Measurements from ENCODE around the gene TYRO3.
A peak's percentile ranks its signal among the peaks of the same experiment; 100 is the strongest.

Gene TYRO3

GRCh38 chr15:41558400-41559238, at the start of gene TYRO3:
Gene TYRO3 (plus strand): TSS chr15:41559212. CDS start chr15:41559258, 46 bp downstream.
- DNase-seq (ENCODE audit: low read depth), result peak; percentile 73

DNA sequence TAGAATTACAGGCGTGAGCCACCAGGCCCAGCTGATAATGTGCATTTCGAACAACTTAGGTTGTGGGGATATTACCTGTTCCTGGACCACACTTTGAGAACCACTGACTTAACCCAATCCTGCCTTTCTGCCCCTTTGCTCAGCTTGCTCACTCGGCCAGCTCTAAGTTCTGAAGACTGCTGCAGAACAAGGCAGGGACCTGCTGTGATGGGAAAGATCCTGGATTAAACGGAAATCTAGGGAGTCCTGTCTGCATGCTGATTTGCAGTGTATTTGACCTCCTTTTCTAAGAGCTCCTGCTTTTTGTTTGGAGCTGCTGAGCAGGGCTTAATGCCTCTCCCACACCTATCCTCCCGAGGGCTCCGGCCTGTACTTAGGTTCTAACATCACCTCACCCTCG, 48.3 kb upstream of the TYRO3 start:
- no peak for DNase-seq (ENCODE audit: low read depth)

DNA sequence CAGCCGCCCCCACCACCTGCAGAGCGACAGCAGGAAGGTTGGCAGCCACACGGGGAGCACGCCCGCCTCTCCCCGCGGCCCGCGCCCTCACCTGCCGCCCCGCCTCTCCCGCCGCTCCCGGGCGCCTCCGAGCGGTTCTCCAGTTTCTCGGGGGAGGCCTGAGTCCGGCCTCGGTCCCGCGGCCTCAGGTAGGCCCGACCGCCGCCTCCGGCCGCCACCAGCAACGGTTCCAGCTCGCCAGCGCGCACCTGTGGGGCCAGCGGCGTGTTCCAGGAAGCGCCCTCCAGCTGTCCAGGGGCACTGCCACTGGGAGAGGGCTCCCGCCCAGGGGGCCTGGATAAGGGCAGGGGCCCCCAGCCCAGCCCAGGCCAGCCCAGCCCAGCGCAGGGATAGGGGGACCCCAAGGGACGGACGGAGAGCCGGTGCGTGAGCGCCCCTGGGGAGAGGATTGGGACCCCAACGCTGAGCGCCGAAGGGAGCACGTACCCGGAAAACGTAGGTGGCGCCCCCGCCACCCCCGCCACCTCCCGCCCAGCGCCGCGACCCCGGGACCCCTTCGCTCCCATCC, 47.6 kb upstream of the TYRO3 start:
- DNase-seq (ENCODE audit: low read depth), result no peak

DNA sequence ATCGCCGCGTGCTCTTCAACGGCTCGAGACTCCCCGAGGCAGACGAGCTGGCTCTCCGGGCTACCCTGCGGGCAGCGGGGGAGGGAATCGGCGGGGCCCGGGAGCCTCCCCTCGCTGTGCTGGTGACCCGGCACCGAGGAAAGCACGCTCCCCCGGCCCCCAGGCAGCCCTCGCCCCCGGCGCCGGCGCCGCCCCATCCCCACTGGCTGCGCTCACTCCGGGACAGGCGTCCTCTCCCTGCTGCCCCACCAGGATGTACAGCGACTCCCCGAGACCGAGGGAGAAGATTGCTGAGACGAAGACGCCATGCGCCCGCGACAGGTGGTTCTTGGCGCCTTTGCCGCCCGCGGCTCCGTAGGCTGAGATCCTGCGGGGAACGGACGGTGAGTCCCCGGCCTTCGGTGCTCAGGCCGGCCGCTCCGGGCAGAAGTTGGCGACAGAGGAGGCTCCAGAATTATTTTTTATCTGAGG, 47.1 kb upstream of the TYRO3 start:
- DNase-seq (ENCODE audit: low read depth), result no peak

GRCh38 chr15:41512512-41512939, 46.5 kb upstream of the TYRO3 start:
- no peak for DNase-seq (ENCODE audit: low read depth)

- no peak for DNase-seq (ENCODE audit: low read depth)
Observed at GRCh38 chr15:41512940-41513505, 46.0 kb upstream of the TYRO3 start.

GRCh38 chr15:41513506-41514227, 45.3 kb upstream of the TYRO3 start, which contains the start of gene LTK:
Gene LTK (minus strand): TSS chr15:41513827. CDS start chr15:41513709, 118 bp downstream.
- no peak for DNase-seq (ENCODE audit: low read depth)

DNA sequence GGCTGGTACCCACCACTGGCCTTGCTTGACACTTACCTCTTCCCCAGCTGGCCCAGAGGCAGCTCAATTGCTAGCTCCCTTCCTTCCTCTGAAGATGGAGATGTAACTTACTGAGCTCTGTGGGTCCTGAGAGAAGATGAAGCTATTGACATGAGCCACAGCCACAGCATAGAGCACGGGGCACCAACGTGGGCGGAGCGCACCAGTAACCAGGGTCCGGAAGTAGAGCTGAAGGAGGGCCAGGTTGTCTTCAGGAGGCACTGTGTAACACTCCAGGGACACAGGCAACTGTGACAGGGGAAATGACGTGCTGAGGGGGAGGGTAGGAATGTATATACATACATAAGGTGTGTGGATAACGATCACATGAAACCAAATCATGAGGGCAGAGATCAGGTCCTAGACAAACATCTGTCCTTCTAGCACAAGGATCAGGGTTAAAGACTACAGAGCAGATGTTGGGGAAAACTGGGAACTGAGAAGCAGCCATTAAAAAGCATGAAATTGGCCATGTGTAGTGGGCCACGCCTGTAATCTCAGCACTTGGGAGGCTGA, 41.0 kb upstream of the TYRO3 start:
- no peak for DNase-seq (ENCODE audit: low read depth)

DNA sequence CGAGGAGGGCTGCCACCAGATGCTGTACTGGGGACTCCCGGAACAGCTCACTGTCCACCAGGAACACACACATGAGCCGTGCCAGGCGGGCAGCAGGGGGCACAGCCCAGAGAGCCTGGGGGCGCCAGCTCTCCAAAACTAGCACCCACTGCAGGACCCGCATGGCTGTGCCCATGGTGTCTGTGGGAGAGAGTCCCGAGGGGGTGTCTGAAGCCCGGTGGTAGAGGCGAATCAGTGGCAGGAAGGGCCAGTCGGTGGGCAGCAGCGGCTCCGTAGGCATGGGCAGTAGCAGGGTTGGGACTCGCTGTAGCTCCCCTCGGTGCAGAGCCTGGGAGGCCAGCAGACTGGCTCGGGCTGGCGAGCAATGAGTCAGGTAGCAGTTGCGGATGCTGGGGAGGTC, 38.4 kb upstream of the TYRO3 start:
- no peak for DNase-seq (ENCODE audit: low read depth)

DNA sequence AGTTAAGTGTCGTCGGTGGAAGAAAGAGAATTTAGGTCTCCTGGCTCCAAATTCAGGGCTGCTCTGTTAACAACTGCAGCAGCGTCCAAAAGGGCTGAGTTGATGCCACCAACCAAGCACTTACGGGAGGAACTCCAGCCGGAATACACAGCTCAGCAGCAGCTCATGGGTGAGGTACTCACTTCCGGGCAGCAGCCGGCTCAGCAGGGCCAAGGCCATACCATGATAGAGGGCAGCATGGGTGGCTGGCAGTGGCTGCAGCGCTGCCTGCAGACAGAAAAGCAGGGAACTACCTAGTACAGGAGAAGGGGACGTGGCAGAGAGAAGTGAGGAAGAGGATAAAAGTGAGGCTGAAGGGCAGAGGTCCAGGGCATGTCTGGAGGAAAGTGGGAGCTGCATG, 37.4 kb upstream of the TYRO3 start:
- DNase-seq (ENCODE audit: low read depth), result no peak

GRCh38 chr15:41523097-41523496, 35.9 kb upstream of the TYRO3 start:
- DNase-seq (ENCODE audit: low read depth), result no peak

DNA sequence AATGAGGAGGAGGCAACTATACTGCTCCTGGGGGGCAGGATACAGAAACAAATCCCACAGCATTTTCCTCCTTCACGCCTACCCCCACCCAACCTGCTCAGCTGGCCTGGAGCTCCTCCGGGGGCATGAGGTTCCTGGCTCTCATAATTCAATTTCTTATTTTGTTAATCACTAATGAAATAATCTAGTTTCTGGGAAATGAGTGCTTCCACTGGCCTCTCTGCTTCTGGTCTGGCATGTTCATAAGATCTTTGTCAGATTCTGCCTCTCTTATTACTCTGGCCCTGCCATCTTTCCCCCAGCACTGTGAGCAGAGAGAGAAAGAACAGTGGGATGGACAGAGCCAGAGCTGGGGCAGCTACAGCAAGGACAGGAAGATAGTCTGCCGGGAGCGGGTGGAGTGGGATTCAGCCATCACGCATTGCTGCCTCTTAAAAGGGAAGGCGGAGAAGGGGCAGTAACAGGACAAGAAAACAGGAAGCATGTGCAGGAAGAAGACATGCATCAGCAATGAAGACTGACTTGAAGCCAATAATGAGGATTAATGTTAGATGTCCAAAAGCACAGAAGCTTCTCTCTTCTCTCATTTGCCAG, 28.6 kb upstream of the TYRO3 start:
- DNase-seq (ENCODE audit: low read depth), result no peak

GRCh38 chr15:41535544-41535943, 23.5 kb upstream of the TYRO3 start:
- DNase-seq (ENCODE audit: low read depth), result no peak

GRCh38 chr15:41536866-41537265, 22.1 kb upstream of the TYRO3 start:
- DNase-seq (ENCODE audit: low read depth), result no peak

DNA sequence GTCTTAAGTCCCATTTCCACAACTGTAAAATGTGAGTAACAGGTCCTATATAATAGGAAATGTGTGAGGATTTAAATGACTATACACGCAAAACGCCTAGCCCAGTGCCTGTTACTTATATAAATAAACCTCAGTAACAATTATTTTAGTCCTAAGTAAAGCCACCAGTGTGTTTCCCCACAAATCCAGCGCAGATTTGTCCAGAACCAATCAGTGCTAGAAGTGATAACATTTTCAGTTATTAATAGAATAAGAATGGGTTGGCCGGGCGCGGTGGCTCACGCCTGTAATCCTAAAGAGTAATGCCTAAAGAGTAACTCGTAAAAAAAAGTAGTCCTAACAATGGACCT, 15.5 kb upstream of the TYRO3 start:
- DNase-seq (ENCODE audit: low read depth), result no peak

DNA sequence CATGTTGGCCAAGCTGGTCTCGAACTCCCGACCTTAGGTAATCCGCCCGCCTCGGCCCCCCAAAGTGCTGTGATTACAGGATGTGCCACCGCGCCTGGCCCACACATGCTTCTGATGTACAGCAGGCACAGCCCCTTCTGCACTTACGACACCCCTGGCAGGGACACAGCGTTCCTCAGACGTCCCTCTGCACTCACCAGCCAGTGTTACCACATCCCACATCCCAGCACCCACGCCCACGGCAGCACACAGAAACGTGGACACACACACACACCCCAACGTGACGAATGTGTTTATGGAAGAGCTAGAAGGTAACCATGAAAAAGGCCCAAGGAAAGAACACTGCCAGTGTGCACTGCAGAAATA, 14.4 kb upstream of the TYRO3 start:
- DNase-seq (ENCODE audit: low read depth), result no peak

- DNase-seq (ENCODE audit: low read depth), result no peak
Observed at GRCh38 chr15:41545218-41545617, 13.8 kb upstream of the TYRO3 start.

DNA sequence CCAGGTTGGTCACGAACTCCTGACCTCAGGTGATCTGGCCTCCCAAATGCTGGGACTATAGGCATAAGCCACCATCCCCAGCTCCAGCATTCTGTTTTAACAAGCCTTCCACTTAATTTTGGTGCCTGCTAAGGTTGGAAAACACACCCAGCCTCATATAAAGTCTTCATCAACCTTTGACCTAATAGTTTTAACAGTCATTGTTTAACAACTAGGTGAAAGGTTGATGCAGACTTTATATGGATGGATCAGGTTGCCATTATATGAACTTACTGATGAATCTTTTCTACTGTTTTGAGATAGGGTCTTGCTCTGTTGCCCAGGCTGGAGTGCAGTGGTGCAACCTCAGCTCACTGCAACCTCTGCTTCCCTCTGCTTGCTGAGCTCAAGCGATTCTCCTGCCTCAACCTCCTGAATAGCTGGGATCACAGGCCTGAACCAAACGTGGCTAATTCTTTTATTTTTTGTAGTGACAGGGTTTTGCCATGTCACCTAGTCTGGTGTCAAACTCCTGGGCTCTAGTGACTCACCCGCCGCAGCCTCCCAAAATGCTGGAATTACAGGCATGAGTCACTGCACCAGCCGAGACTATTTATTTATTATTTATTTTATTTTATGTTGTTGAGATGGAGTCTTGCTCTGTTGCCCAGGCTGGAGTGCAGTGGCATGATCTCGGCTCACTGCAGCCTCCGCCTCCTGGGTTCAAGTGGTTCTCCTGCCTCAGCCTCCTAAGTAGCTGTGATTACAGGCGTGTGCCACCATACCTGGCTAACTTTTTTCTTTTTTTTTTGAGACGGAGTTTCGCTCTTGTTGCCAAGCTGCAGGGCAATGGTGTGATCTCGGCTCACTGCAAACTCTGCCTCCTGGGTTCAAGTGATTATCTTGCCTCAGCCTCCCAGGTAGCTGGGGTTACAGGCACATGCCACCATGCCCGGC, 11.9 kb upstream of the TYRO3 start:
- no peak for DNase-seq (ENCODE audit: low read depth)

GRCh38 chr15:41550066-41550775, 8.8 kb upstream of the TYRO3 start:
- DNase-seq (ENCODE audit: low read depth), result no peak

DNA sequence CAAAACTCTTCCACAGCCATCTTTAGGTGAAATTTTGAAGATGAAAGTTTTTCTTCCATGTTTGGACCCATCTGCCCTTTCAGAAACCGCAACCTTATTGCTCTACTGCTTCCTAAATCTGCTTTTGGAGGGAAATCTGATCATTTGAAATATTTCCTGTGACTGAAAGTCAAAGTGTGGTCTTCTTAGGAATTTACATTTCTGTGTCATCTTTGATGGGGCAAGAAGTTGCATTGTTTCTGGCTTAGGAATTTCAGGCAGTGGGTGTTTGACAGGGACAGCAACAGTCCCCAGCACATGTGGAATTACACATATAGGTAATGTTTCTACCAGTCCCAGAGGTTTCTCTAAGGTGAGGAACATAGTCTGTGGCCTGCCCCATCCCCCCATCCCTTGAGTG, 5.3 kb upstream of the TYRO3 start:
- no peak for DNase-seq (ENCODE audit: low read depth)
